Measurements from ENCODE around the gene CCL4.
"Not testable (repeated sequence)": the region's sequence is repeated elsewhere in the genome, so short reads cannot be mapped to it uniquely, and the experiment has no call there.

CCL4 gene

DNA sequence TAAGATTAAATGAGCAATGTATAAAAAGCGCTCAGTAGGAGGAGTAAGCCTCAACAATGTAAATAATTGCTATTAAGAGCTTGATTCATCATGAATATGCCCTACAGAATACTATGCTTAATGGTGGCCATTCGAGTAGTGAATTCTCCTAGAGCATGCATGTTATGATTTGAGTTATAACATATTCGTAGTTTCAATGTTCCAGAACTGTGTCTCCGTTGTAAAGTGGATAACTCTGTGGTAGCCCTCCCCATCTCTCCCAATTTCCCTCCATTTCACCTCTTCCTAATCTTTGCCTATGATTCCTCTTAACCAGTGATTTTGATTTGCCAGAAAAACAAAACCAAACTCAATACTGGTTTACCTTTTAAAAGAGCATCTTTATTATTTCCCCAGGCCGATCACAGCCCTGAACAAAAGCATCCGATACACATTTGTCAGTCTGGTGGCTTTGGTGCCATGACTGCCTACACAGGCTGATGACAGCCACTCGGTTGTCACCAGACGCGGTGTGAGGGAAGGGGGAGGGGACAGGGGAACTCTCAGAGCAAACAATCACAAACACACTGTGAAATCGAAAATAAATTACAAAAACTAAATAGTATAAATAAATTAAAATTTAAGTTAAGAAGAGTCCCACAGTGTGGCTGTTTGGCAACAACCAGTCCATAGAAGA lies 15.6 kb upstream of the CCL4 start:
- not testable (repeated sequence) for DNase-seq (ENCODE audit: low spot score)

GRCh38 chr17:36088670-36089338 lies 14.8 kb upstream of the CCL4 start:
- DNase-seq (ENCODE audit: low spot score) = no peak

- DNase-seq (ENCODE audit: low spot score) = no peak
Observed at GRCh38 chr17:36089339-36089865, 14.2 kb upstream of the CCL4 start.

DNA sequence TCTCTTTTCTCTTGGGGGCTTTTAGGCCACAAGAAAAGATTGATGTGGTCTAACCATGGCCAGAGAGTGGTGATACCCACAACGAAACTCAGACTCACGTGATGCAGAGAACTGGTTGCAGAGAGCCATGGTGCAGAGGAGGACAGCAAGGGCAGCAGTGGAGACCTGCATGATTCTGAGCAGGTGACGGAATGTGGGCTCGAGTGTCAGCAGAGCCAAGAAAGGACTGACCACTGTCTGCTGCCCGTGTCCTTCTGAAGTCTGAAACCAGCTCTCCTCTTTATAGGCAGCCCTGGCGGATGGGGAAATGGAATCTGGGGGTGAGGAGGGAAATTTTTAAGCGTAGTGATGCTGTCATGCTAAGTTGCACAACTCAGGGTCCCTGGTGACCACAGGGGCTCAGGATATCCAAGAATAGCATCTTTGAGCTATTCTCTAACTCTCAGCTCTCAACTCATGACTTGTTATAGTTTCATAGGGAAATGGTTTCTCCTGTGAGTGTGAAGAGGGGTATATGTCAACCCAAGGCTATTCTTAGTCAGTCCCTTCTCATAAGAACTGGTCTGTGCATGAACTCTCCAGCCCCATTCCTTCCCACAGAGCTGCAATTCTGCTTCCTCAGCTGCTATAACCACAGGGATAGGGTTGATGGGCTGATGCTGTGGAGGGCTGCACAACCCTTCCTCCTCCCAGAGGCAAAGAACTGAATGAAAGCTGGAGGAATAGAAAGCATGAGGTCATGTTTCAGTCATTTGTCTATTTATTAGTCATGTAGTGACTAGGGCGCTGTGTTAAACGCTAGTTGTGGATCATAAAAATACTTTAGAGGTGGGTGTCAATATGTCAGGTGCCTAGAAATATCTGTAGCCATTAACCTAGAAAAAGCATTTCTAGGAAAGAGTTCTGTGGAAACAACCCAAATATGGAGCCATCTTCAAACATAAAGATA lies 13.5 kb upstream of the CCL4 start, which contains the start of gene CCL3:
CCL3 (minus strand) TSS at position 256 of the 949 bp plus-strand sequence; CDS start at position 171, 85 bp downstream.
- no peak for DNase-seq (ENCODE audit: low spot score)

DNA sequence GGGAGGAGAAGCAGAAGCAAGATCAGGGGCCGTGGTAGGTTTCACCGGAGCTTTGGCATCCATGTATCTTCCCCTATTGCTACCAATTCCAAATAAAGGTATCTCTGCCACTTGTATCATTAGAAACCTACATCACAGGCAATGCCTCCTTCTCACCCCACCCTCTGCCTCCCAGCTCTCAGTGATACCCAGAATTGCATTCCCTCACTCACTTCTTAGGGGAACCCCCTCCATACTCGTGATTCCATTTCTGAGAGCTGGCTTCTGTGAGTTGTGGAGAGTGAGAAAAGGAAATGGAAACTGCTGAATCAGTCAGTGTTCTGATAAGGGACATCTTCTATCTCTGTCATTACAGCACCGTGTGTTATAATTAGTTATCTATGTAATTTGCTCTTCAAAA lies 11.4 kb upstream of the CCL4 start:
- DNase-seq (ENCODE audit: low spot score) = no peak

GRCh38 chr17:36092715-36093114 lies 10.9 kb upstream of the CCL4 start:
- not testable (repeated sequence) for DNase-seq (ENCODE audit: low spot score)

DNA sequence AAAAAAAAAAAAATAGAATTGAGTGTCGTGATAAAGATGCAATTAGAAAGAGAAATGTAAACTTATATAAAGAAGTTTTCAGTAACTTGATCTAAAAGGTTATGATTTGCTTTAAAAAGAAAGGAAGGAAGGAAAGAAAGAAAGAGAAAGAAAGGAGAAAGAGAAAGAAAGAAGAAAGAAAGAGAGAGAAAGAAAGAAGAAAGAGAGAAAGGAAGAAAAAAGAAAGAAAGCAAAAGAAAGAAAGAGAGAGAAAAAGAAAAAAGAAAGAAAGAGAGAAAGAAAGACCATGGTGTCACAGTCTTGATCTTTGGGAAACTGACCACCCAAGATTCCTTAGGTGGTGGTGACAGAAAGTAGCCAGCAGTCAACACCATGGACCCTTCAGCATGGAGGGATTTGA lies 9.4 kb upstream of the CCL4 start:
- no peak for DNase-seq (ENCODE audit: low spot score)

GRCh38 chr17:36094746-36095145 lies 8.9 kb upstream of the CCL4 start:
- DNase-seq (ENCODE audit: low spot score) = no peak

DNA sequence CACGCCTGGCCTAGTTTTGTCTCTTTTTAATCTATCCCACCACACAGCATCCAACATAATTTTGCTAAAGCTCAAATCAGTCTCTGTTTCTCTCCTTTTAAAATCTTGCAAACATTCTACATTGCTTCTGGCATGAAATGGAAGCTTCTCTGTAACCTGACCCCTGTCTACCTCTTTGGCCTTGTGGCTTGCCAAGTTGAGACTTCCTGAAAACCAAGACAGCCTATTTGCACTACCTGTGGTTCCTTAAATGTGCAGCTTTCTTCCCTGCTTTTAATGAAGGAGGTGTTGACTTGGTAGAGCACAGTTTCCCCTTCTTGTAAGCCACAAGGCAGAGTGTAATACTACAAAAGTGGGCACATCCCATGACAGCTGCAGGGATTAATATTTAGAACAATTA lies 7.6 kb upstream of the CCL4 start:
- DNase-seq (ENCODE audit: low spot score) = no peak

DNA sequence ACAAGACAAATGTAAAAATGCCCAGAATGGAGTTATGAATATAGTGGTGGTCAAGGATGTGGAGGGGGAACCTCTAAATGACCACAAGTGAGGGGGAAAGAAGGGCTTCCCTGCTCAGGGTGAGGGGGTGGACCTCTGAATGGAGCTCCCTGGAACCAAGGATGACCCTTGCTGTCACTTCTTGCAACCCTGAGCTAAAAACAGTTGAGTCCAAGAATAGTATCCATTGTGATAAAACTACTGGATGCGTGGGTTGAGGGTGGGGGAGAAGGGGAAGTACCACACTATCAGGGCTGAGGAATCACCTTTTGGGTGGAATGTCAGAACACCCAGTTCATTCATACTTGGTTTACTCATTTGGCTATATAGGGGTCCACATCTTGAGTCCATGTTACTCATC lies 4.6 kb upstream of the CCL4 start:
- DNase-seq (ENCODE audit: low spot score) = not testable (repeated sequence)

GRCh38 chr17:36104246-36104645 lies 619 bp downstream of the CCL4 start:
- DNase-seq (ENCODE audit: low spot score) = not testable (repeated sequence)

GRCh38 chr17:36104701-36105181 lies 1.1 kb downstream of the CCL4 start:
- no peak for DNase-seq (ENCODE audit: low spot score)

DNA sequence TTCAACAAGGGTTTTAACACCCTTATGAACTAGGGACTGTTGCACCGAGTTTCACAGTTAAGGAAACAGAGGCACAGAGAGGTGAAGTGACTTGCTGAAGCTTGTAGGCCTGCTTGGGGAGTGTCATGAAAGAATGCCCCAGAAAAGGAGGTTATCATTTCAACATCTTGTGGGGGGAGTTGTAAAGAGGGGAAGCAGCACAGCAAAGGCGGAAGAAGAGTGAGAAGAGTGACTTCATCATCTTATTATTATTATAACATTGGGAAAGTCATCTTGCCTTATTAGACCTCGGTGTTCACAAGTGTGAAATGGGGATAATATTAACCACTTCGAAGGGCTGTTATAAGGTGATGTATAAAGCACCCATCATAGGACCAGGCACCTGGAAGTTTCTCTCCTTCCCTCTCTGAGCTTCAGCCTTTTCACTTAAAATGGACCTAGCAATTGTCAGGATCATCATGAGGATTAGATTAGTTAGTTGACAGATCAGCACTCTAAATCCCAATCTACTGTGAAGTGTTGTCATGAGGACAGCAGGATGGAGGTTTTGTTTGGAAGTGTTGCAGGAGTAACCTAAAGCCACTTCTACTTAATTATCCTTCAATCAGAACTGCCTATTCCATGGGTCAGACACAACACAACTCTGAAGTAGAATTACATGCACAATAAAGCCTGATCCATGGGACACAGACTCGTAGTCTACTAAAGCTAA lies 2.3 kb downstream of the CCL4 start:
- DNase-seq (ENCODE audit: low spot score) = no peak

GRCh38 chr17:36106493-36106835 lies 2.8 kb downstream of the CCL4 start:
- DNase-seq (ENCODE audit: low spot score) = no peak

- DNase-seq (ENCODE audit: low spot score) = no peak
Observed at GRCh38 chr17:36107660-36108059, 4.0 kb downstream of the CCL4 start.

DNA sequence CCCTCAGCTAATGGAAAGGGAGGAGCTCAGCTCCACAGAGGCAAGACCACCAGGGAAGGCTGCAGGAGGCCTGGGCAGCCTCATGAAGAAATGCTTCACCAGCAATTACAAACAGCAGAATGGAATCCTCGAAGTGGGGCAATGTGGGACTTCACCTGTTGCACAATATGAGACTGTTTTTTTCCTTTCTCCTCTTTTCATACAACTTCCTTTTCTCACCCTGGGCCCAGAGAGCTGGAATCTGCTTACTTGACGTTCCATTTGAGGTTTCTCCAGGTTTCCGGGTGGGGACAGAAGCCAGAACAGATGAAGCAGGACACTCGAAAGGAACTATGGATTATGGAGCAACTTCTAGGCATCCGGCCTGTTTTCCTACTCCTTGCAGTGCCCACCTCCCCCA lies 4.6 kb downstream of the CCL4 start:
- DNase-seq (ENCODE audit: low spot score) = not testable (repeated sequence)

- no peak for DNase-seq (ENCODE audit: low spot score)
Observed at GRCh38 chr17:36111068-36111490, 7.5 kb downstream of the CCL4 start.

GRCh38 chr17:36112572-36112971 lies 8.9 kb downstream of the CCL4 start:
- no peak for DNase-seq (ENCODE audit: low spot score)

DNA sequence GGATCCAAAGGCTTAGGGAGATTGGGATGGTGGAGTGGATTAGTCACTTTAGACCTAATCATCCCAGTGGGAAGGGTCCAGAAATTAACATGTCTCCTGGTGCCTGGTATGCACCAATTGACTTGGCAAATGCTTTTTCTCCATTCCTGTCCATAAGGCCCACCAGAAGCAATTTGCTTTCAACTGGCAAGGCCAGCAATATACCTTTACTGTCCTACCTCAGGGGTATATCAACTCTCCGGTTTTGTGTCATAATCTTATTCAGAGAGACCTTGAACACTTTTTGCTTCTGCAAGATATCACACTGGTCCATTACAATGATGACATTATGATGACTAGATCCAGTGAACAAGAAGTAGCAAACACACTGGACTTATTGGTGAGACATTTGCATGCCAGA lies 9.5 kb downstream of the CCL4 start:
- not testable (repeated sequence) for DNase-seq (ENCODE audit: low spot score)

GRCh38 chr17:36114971-36115648 lies 11.5 kb downstream of the CCL4 start:
- not testable (repeated sequence) for DNase-seq (ENCODE audit: low spot score)

GRCh38 chr17:36115649-36115977 lies 12.0 kb downstream of the CCL4 start:
- DNase-seq (ENCODE audit: low spot score) = not testable (repeated sequence)

Measured in hematopoietic multipotent progenitor cell treated with erythropoietin and hydrocortisone succinate and interleukin-3 and kit ligand, for 15 days (in vitro differentiated cells).